ENCODE measurements around the gene LETMD1.
A peak's percentile ranks its signal among the peaks of the same experiment; 100 is the strongest.
"Not testable (repeated sequence)": the region's sequence is repeated elsewhere in the genome, so short reads cannot be mapped to it uniquely, and the experiment has no call there.

Gene LETMD1

GRCh38 chr12:51047655-51048540, at the start of gene LETMD1:
TSS of gene LETMD1 (plus strand) at chr12:51048327. CDS start at chr12:51048357, 30 bp downstream.
- peak; percentile 78 to 83 (median 83) for DNase-seq (ENCODE audit: low read depth in 3 of 3)

GRCh38 chr12:50999093-50999492, 49.0 kb upstream of the LETMD1 start:
- DNase-seq (ENCODE audit: low read depth in 3 of 3) = no peak

- no peak for DNase-seq (ENCODE audit: low read depth in 3 of 3)
Measured at GRCh38 chr12:51000245-51000644, 47.9 kb upstream of the LETMD1 start.

- no peak for DNase-seq (ENCODE audit: low read depth in 3 of 3)
Measured at GRCh38 chr12:51001799-51002198, 46.3 kb upstream of the LETMD1 start.

- DNase-seq (ENCODE audit: low read depth in 3 of 3) = no peak
Measured at GRCh38 chr12:51004504-51004903, 43.6 kb upstream of the LETMD1 start.

GRCh38 chr12:51005030-51005429, 43.1 kb upstream of the LETMD1 start:
- DNase-seq (ENCODE audit: low read depth in 3 of 3) = no peak

GRCh38 chr12:51005671-51006070, 42.5 kb upstream of the LETMD1 start:
- DNase-seq (ENCODE audit: low read depth in 3 of 3) = no peak

GRCh38 chr12:51008329-51009055, 39.6 kb upstream of the LETMD1 start:
- DNase-seq (ENCODE audit: low read depth in 3 of 3) = no peak

GRCh38 chr12:51009056-51009440, 39.1 kb upstream of the LETMD1 start:
- peak in 2 of 3 experiments; percentile 24 to 29 for DNase-seq (ENCODE audit: low read depth in 3 of 3)

GRCh38 chr12:51011955-51012354, 36.2 kb upstream of the LETMD1 start:
- DNase-seq (ENCODE audit: low read depth in 3 of 3) = no peak

- DNase-seq (ENCODE audit: low read depth in 3 of 3) = no peak
Measured at GRCh38 chr12:51012570-51013236, 35.4 kb upstream of the LETMD1 start.

GRCh38 chr12:51013441-51013840, 34.7 kb upstream of the LETMD1 start:
- no peak for DNase-seq (ENCODE audit: low read depth in 3 of 3)

- DNase-seq (ENCODE audit: low read depth in 3 of 3) = not testable (repeated sequence)
Measured at GRCh38 chr12:51014467-51014866, 33.7 kb upstream of the LETMD1 start.

- no peak for DNase-seq (ENCODE audit: low read depth in 3 of 3)
Measured at GRCh38 chr12:51017452-51017851, 30.7 kb upstream of the LETMD1 start.

- no peak for DNase-seq (ENCODE audit: low read depth in 3 of 3)
Measured at GRCh38 chr12:51018956-51019355, 29.2 kb upstream of the LETMD1 start.

- DNase-seq (ENCODE audit: low read depth in 3 of 3) = no peak
Measured at GRCh38 chr12:51019927-51020326, 28.2 kb upstream of the LETMD1 start.

GRCh38 chr12:51020448-51021182, 27.5 kb upstream of the LETMD1 start:
- no peak for DNase-seq (ENCODE audit: low read depth in 3 of 3)

- no peak for DNase-seq (ENCODE audit: low read depth in 3 of 3)
Measured at GRCh38 chr12:51021694-51022093, 26.4 kb upstream of the LETMD1 start.

GRCh38 chr12:51023625-51024382, 24.3 kb upstream of the LETMD1 start:
- DNase-seq (ENCODE audit: low read depth in 3 of 3) = no peak

- DNase-seq (ENCODE audit: low read depth in 3 of 3) = no peak
Measured at GRCh38 chr12:51025338-51025835, 22.7 kb upstream of the LETMD1 start.
